CD8-positive, alpha-beta memory T cell (primary cell): ENCODE measurements around the gene KAZN. TPM values are rescaled to one million over a fixed set of nuclear protein-coding genes. Genes with fewer than 3 reads are reported as not detected.

Experiments
- CTCF ChIA-PET: fragments of 350-600 bp; sonication (Branson Sonifier 250); formaldehyde crosslinking; loops from one replicate; lab custom pipeline; 2021; ENCODE audit warnings: antibody characterized with exemption; lab: Charles Lee
- POLR2A ChIA-PET: fragments of 350-600 bp; sonication (Branson Sonifier 250); formaldehyde crosslinking; loops from one replicate; lab custom pipeline; 2021; ENCODE audit warnings: antibody characterized with exemption; lab: Charles Lee
- DNase-seq, 5 donors: peaks; one replicate each; pipeline versions ENCODE4 v3.0.0 to v3.0.0-alpha.2; 2020 to 2022; ENCODE audit warnings: mixed read lengths in 1 of 5
- H3K27ac ChIP-seq: one replicate; pipeline ENCODE4 v1.7.0; 2013; ENCODE audit warnings: low read depth, mild to moderate bottlenecking, low read length, moderate library complexity
- H3K27me3 ChIP-seq: 2 replicates; pipeline ENCODE4 v1.7.0; 2013; ENCODE audit warnings: low read length, mild to moderate bottlenecking; ENCODE audit not compliant: insufficient read depth, poor library complexity, severe bottlenecking
- H3K36me3 ChIP-seq: 2 replicates; pipeline ENCODE4 v1.7.0; 2013; ENCODE audit warnings: mild to moderate bottlenecking, low read length, moderate library complexity; ENCODE audit not compliant: insufficient read depth
- H3K4me1 ChIP-seq: 2 replicates; pipeline ENCODE4 v1.7.0; 2013; ENCODE audit warnings: mild to moderate bottlenecking, low read length, moderate library complexity; ENCODE audit not compliant: insufficient read depth
- H3K4me3 ChIP-seq: 2 replicates; pipeline ENCODE4 v1.7.0; 2013; ENCODE audit warnings: mild to moderate bottlenecking, low read length
- H3K9me3 ChIP-seq: 2 replicates; pipeline ENCODE4 v1.7.0; 2013; ENCODE audit warnings: mild to moderate bottlenecking, low read length
- H3K27ac Mint-ChIP-seq, 8 donors: one replicate each; pipeline ENCODE4 v1.8.0; 2020 to 2021; ENCODE audit warnings: mixed read lengths in 8 of 8, mild to moderate bottlenecking in 6 of 8, inconsistent platforms in 3 of 8, moderate library complexity in 3 of 8
- H3K27me3 Mint-ChIP-seq, 2 donors: one replicate each; pipeline ENCODE4 v1.8.0; 2020 to 2021; ENCODE audit warnings: mixed read lengths in 2 of 2, mild to moderate bottlenecking in 1 of 2, moderate library complexity in 1 of 2
- H3K36me3 Mint-ChIP-seq, 3 donors: one replicate each; pipeline ENCODE4 v1.8.0; 2020 to 2021; ENCODE audit warnings: mixed read lengths in 3 of 3, inconsistent platforms in 1 of 3, mild to moderate bottlenecking in 1 of 3
- H3K4me1 Mint-ChIP-seq, 3 donors: one replicate each; pipeline ENCODE4 v1.8.0; 2020 to 2021; ENCODE audit warnings: mixed read lengths in 3 of 3, inconsistent platforms in 1 of 3, mild to moderate bottlenecking in 1 of 3
- H3K4me3 Mint-ChIP-seq, 7 donors: one replicate each; pipeline ENCODE4 v1.8.0; 2020 to 2021; ENCODE audit warnings: mixed read lengths in 7 of 7, mild to moderate bottlenecking in 6 of 7, moderate library complexity in 4 of 7, inconsistent platforms in 2 of 7
- H3K9me3 Mint-ChIP-seq, 5 donors: one replicate each; pipeline ENCODE4 v1.8.0; 2020 to 2022; ENCODE audit warnings: mixed read lengths in 5 of 5, mild to moderate bottlenecking in 3 of 5, moderate library complexity in 2 of 5, inconsistent platforms in 1 of 5
- polyA plus RNA-seq: library from polyadenylated mRNA; unstranded; fragments of 300-500 nt; fragmentation: Illumina TruSeq; gene quantifications from one replicate; pipeline ENCODE4 v1.2.3, GENCODE V29; 2021
- total RNA-seq, 2 experiments: library from RNA; stranded (reverse); gene quantifications; one replicate each; pipeline ENCODE4 v1.2.3, GENCODE V29; 2021

Gene KAZN
- total and polyA plus RNA-seq, 3 experiments from 2014 or later: 0.15 to 0.35 (median 0.18) TPM

- no peak for DNase-seq
- Mint-ChIP-seq H3K27me3 (peaks cover 39 to 53% of the 10 kb centered on the region in 2 donors), H3K27ac (peak within 1 kb of the TSS in 1 of 8 donors; percentile 56), H3K9me3 (peaks cover 0 to 2% (median 0%) of the 10 kb centered on the region in 5 donors), H3K4me1 (peaks cover 14 to 36% (median 33%) of the 10 kb centered on the region in 3 donors), H3K36me3 (peaks cover 0 to 2% (median 0%) of the 10 kb centered on the region in 3 donors), H3K4me3 (peak within 1 kb of the TSS; percentile 48 to 82 (median 59))
- peaks cover 14% of the 10 kb centered on the region for H3K4me1 ChIP-seq
- POLR2A ChIA-PET: no interaction called here
- H3K27me3 ChIP-seq: peaks cover 27% of the 10 kb centered on the region
- no peak within 1 kb of the TSS for H3K27ac ChIP-seq
- CTCF ChIA-PET: interaction anchor here (1.6 kb wide), 1 partner anchor 25 kb away, joined by 3 read pairs; no protein-coding TSS in a partner anchor
- H3K9me3 ChIP-seq: no peaks in the 10 kb centered on the region
- no peaks in the 10 kb centered on the region for H3K36me3 ChIP-seq
- H3K4me3 ChIP-seq: peak within 1 kb of the TSS; percentile 12
Measured at GRCh38 chr1:15153184-15153841, 554.8 kb downstream of the KAZN start, which contains the start of gene TMEM51. TMEM51 (plus strand) TSS chr1:15153747; CDS start chr1:15215088, 61,341 bp downstream.

- peaks cover 0 to 2% (median 0%) of the 10 kb centered on the region in 5 donors for H3K9me3 Mint-ChIP-seq
- ChIA-PET CTCF (interaction anchor here (1.6 kb wide), 1 partner anchor 26 kb away, joined by 3 read pairs; no protein-coding TSS in a partner anchor), POLR2A (no interaction called here)
- H3K36me3 Mint-ChIP-seq: peaks cover 0 to 2% (median 0%) of the 10 kb centered on the region in 3 donors
- Histone ChIP-seq H3K27me3 (peaks cover 27% of the 10 kb centered on the region), H3K9me3 (no peaks in the 10 kb centered on the region), H3K36me3 (no peaks in the 10 kb centered on the region), H3K27ac (no peak overlapping the region), H3K4me3 (peak overlapping the region; percentile 12), H3K4me1 (peaks cover 14% of the 10 kb centered on the region)
- H3K27me3 Mint-ChIP-seq: peaks cover 39 to 54% of the 10 kb centered on the region in 2 donors
- H3K4me1 Mint-ChIP-seq: peaks cover 14 to 36% (median 33%) of the 10 kb centered on the region in 3 donors
- no peak for DNase-seq
- H3K4me3 Mint-ChIP-seq: peak overlapping the region in 6 of 7 donors; percentile 23 to 77 (median 62)
- peak overlapping the region in 1 of 8 donors; percentile 56 for H3K27ac Mint-ChIP-seq
Measured at GRCh38 chr1:15153842-15154479, 555.5 kb downstream of the KAZN start.

- peaks cover 27% of the 10 kb centered on the region for H3K27me3 ChIP-seq
- peaks cover 0 to 2% (median 0%) of the 10 kb centered on the region in 5 donors for H3K9me3 Mint-ChIP-seq
- peak overlapping the region; percentile 12 for H3K4me3 ChIP-seq
- H3K4me1 Mint-ChIP-seq: peaks cover 14 to 36% (median 33%) of the 10 kb centered on the region in 3 donors
- peaks cover 0 to 2% (median 0%) of the 10 kb centered on the region in 3 donors for H3K36me3 Mint-ChIP-seq
- H3K4me3 Mint-ChIP-seq: peak overlapping the region in 6 of 7 donors; percentile 23 to 77 (median 62)
- no peaks in the 10 kb centered on the region for H3K36me3 ChIP-seq
- no peak overlapping the region for H3K27ac ChIP-seq
- H3K9me3 ChIP-seq: no peaks in the 10 kb centered on the region
- peaks cover 39 to 51% of the 10 kb centered on the region in 2 donors for H3K27me3 Mint-ChIP-seq
- ChIA-PET CTCF (interaction anchor here (2.6 kb wide), 1 partner anchor 26 kb away, joined by 5 read pairs; no protein-coding TSS in a partner anchor), POLR2A (no interaction called here)
- no peak for DNase-seq
- H3K27ac Mint-ChIP-seq: peak overlapping the region in 1 of 8 donors; percentile 56
- peaks cover 14% of the 10 kb centered on the region for H3K4me1 ChIP-seq
Measured at GRCh38 chr1:15154480-15155036, 556.1 kb downstream of the KAZN start.

DNA sequence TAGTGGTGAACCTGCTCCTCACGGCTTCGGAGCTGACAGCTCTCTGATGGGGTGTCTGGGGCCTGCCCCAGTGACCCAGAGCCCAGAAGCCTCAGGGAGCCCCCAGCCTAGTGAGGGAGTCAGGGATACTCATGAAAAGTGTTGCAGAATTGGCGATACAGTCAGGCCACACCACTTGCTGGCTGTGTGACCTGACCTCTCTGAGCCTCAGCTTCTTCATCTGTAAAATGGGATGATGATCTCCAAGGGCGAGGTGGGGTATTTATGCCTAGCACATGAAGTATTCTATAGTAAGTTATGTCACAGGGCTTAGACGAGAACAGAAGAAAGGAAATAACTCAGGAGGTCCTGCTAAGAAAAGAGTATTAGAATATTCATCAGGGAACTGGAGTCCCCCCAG is 556.7 kb downstream of the KAZN start:
- Histone ChIP-seq H3K36me3 (no peaks in the 10 kb centered on the region), H3K4me1 (peaks cover 14% of the 10 kb centered on the region), H3K27ac (no peak overlapping the region), H3K9me3 (no peaks in the 10 kb centered on the region), H3K27me3 (peaks cover 27% of the 10 kb centered on the region), H3K4me3 (no peak overlapping the region)
- no peak for DNase-seq
- peaks cover 14 to 36% (median 33%) of the 10 kb centered on the region in 3 donors for H3K4me1 Mint-ChIP-seq
- ChIA-PET CTCF (interaction anchor here (2.6 kb wide), 1 partner anchor 27 kb away, joined by 5 read pairs; no protein-coding TSS in a partner anchor), POLR2A (no interaction called here)
- H3K9me3 Mint-ChIP-seq: peaks cover 0 to 2% (median 0%) of the 10 kb centered on the region in 5 donors
- peak overlapping the region in 3 of 7 donors; percentile 29 to 78 (median 75) for H3K4me3 Mint-ChIP-seq
- no peaks in the 10 kb centered on the region for H3K36me3 Mint-ChIP-seq
- peaks cover 34 to 47% of the 10 kb centered on the region in 2 donors for H3K27me3 Mint-ChIP-seq
- peak overlapping the region in 1 of 8 donors; percentile 5 for H3K27ac Mint-ChIP-seq

GRCh38 chr1:15155888-15156741 is 557.6 kb downstream of the KAZN start:
- H3K36me3 Mint-ChIP-seq: no peaks in the 10 kb centered on the region
- no peak for DNase-seq
- H3K27ac Mint-ChIP-seq: peak overlapping the region in 3 of 8 donors; percentile 44 to 70 (median 65)
- Histone ChIP-seq H3K4me1 (peaks cover 14% of the 10 kb centered on the region), H3K9me3 (no peaks in the 10 kb centered on the region), H3K27me3 (peaks cover 20% of the 10 kb centered on the region), H3K4me3 (no peak overlapping the region), H3K36me3 (no peaks in the 10 kb centered on the region), H3K27ac (no peak overlapping the region)
- ChIA-PET CTCF (interaction anchor here (0.9 to 2.6 kb wide), 2 partner anchors 17 to 28 kb away, joined by 3 to 5 read pairs; no protein-coding TSS in a partner anchor), POLR2A (no interaction called here)
- H3K27me3 Mint-ChIP-seq: peaks cover 34 to 41% of the 10 kb centered on the region in 2 donors
- H3K9me3 Mint-ChIP-seq: no peaks in the 10 kb centered on the region
- peaks cover 14 to 36% (median 33%) of the 10 kb centered on the region in 3 donors for H3K4me1 Mint-ChIP-seq
- peak overlapping the region in 6 of 7 donors; percentile 42 to 81 (median 66) for H3K4me3 Mint-ChIP-seq

GRCh38 chr1:15156807-15157380 is 558.4 kb downstream of the KAZN start:
- peaks cover 31 to 34% of the 10 kb centered on the region in 2 donors for H3K27me3 Mint-ChIP-seq
- Histone ChIP-seq H3K4me1 (peaks cover 14% of the 10 kb centered on the region), H3K4me3 (no peak overlapping the region), H3K27ac (no peak overlapping the region), H3K9me3 (no peaks in the 10 kb centered on the region), H3K27me3 (peaks cover 13% of the 10 kb centered on the region), H3K36me3 (no peaks in the 10 kb centered on the region)
- no peaks in the 10 kb centered on the region for H3K36me3 Mint-ChIP-seq
- ChIA-PET POLR2A (no interaction called here), CTCF (interaction anchor here (2.6 kb wide), 1 partner anchor 28 kb away, joined by 5 read pairs; no protein-coding TSS in a partner anchor)
- H3K9me3 Mint-ChIP-seq: no peaks in the 10 kb centered on the region
- H3K4me3 Mint-ChIP-seq: peak overlapping the region in 6 of 7 donors; percentile 42 to 81 (median 66)
- no peak for DNase-seq
- peak overlapping the region in 2 of 8 donors; percentile 42 to 92 for H3K27ac Mint-ChIP-seq
- peaks cover 14 to 33% (median 33%) of the 10 kb centered on the region in 3 donors for H3K4me1 Mint-ChIP-seq
